HepG2 (cell line): ENCODE data around the gene STYXL2. TPM values are rescaled to one million over a fixed set of nuclear protein-coding genes. Genes with fewer than 3 reads are reported as not detected.

Experiments used
- ATAC-seq: fragments of 200-7000 bp; cut with Tn5 transposase; 3 replicates; pipeline ENCODE4 v1.9.1; 2020; ENCODE audit warnings: mild to moderate bottlenecking, moderate library complexity
- BruUV-seq: library from RNA; stranded (reverse); fragments of 400-500 nt; replicated peaks from 2 replicates; lab custom pipeline; 2021; lab: Mats Ljungman, UMichigan
- CTCF ChIA-PET: fragments of 300-600 bp; formaldehyde crosslinking; extraction: SDS; loops from one replicate; lab custom pipeline; 2021; ENCODE audit warnings: low total read pairs, inconsistent platforms, low intra/inter-chr PET ratio; lab: Yijun Ruan, JAX
- POLR2A ChIA-PET: fragments of 350-600 bp; sonication (Branson Sonifier 250); formaldehyde crosslinking; loops from one replicate; lab custom pipeline; 2020; ENCODE audit warnings: antibody characterized with exemption, inconsistent platforms; lab: Yijun Ruan, JAX
- DNase-seq: peaks from one replicate; pipeline ENCODE4 v3.0.0-alpha.2; 2015; ENCODE audit warnings: low spot score
- FAIRE-seq: peaks from 3 replicates; lab custom pipeline; 2011; peaks lifted over from hg19 to GRCh38; lab: Jason Lieb, UNC
- H2AFZ ChIP-seq: one replicate; pipeline ENCODE4 v1.6.1; 2011; ENCODE audit warnings: low read length, inconsistent platforms
- H3K27ac ChIP-seq: fragments of 300-600 bp; 3 replicates; pipeline ENCODE4 v1.8.0; 2011; ENCODE audit warnings: mixed run types, mild to moderate bottlenecking, mixed read lengths, low read length, inconsistent platforms; ENCODE audit not compliant: insufficient read depth; ENCODE audit errors: extremely low read length
- H3K27me3 ChIP-seq, 2 experiments: fragments of 200-600 bp in 1 of 2; 2 replicates in 1 of 2; 3 replicates in 1 of 2; pipeline versions ENCODE4 v1.6.0 to v1.8.0; 2011; ENCODE audit warnings: low read length in 2 of 2, mild to moderate bottlenecking in 2 of 2, moderate library complexity in 2 of 2, inconsistent platforms in 1 of 2; ENCODE audit not compliant: insufficient read depth in 2 of 2, control insufficient read depth in 1 of 2
- H3K36me3 ChIP-seq, 2 experiments: fragments of 200-600 bp in 1 of 2; replicated peaks in 1 of 2; 2 replicates in 1 of 2; 3 replicates in 1 of 2; pipeline versions ENCODE4 v1.5.1 to v1.8.0; 2011; ENCODE audit warnings: low read length in 2 of 2, inconsistent platforms in 1 of 2; ENCODE audit not compliant: insufficient read depth in 2 of 2, control insufficient read depth in 1 of 2
- H3K4me1 ChIP-seq: 2 replicates; pipeline ENCODE4 v1.5.1; 2012; ENCODE audit warnings: low read length, inconsistent platforms; ENCODE audit not compliant: insufficient read depth
- H3K4me2 ChIP-seq: 2 replicates; pipeline ENCODE4 v1.6.0; 2011; ENCODE audit warnings: low read depth, low read length, inconsistent platforms
- H3K4me3 ChIP-seq, 3 experiments: fragments of 200-600 bp in 1 of 3; sonication (generic), shearing (Covaris generic) in 1 of 3; replicated peaks in 1 of 3; 2 replicates each; pipeline ENCODE4 v1.5.1; 2011 to 2016; ENCODE audit warnings: low read length in 3 of 3, inconsistent platforms in 2 of 3, low read depth in 2 of 3, mild to moderate bottlenecking in 2 of 3, control low read depth in 1 of 3, mixed read lengths in 1 of 3; ENCODE audit not compliant: insufficient read depth in 1 of 3
- H3K79me2 ChIP-seq: one replicate; pipeline ENCODE4 v1.6.1; 2011; ENCODE audit warnings: low read length, inconsistent platforms; ENCODE audit not compliant: insufficient read depth
- H3K9ac ChIP-seq: 2 replicates; pipeline ENCODE4 v1.6.0; 2011; ENCODE audit warnings: mild to moderate bottlenecking, low read depth, low read length, inconsistent platforms; ENCODE audit not compliant: insufficient read depth
- H3K9me3 ChIP-seq: 2 replicates; pipeline ENCODE4 v1.5.1; 2012; ENCODE audit warnings: mild to moderate bottlenecking, low read length
- H4K20me1 ChIP-seq: 2 replicates; pipeline ENCODE4 v1.6.0; 2011; ENCODE audit warnings: inconsistent platforms, mild to moderate bottlenecking, low read length, moderate library complexity; ENCODE audit not compliant: insufficient read depth
- ARNT ChIP-seq: fragments of 450-650 bp; IDR thresholded peaks from 2 replicates; pipeline ENCODE4 v1.6.1; 2017
- DNMT1 ChIP-seq: sonication (generic); formaldehyde crosslinking; IDR thresholded peaks from 2 replicates; pipeline ENCODE4 v1.5.1; 2020; ENCODE audit warnings: mild to moderate bottlenecking, missing genetic modification reagents
- GRHL1 ChIP-seq: sonication (generic); formaldehyde crosslinking; conservative IDR thresholded peaks from 2 replicates; pipeline ENCODE4 v1.8.0; 2022; ENCODE audit warnings: missing genetic modification reagents
- HNRNPL ChIP-seq: fragments of 200-400 bp; formaldehyde crosslinking; IDR thresholded peaks from 2 replicates; pipeline ENCODE4 v1.6.1; 2017; ENCODE audit warnings: mild to moderate bottlenecking, low read depth, low read length
- MEIS1 ChIP-seq: sonication (generic); formaldehyde crosslinking; IDR thresholded peaks from 2 replicates; pipeline ENCODE4 v1.9.0; 2021; ENCODE audit warnings: mild to moderate bottlenecking, missing genetic modification reagents, moderate library complexity, borderline replicate concordance
- NPAS2 ChIP-seq: sonication (generic); formaldehyde crosslinking; IDR thresholded peaks from 2 replicates; pipeline ENCODE4 v1.8.0; 2022; ENCODE audit warnings: mild to moderate bottlenecking, missing genetic modification reagents, borderline replicate concordance
- PTBP1 ChIP-seq: fragments of 200-400 bp; formaldehyde crosslinking; IDR thresholded peaks from 2 replicates; pipeline ENCODE4 v1.6.1; 2018; ENCODE audit warnings: low read length, low read depth; ENCODE audit not compliant: poor library complexity, severe bottlenecking
- SCMH1 ChIP-seq: sonication (generic); formaldehyde crosslinking; IDR thresholded peaks from 2 replicates; pipeline ENCODE4 v1.9.0; 2021; ENCODE audit warnings: missing genetic modification reagents, mild to moderate bottlenecking, borderline replicate concordance
- SOX5 ChIP-seq: IDR thresholded peaks from 2 replicates; pipeline ENCODE4 v1.6.1; 2016; ENCODE audit warnings: borderline replicate concordance
- ZFP62 ChIP-seq: sonication (generic); formaldehyde crosslinking; IDR thresholded peaks from 2 replicates; pipeline ENCODE4 v1.4.0; 2020; ENCODE audit warnings: missing genetic modification reagents
- ZNF33A ChIP-seq: sonication (generic); formaldehyde crosslinking; IDR thresholded peaks from 2 replicates; pipeline ENCODE4 v1.5.1; 2020; ENCODE audit warnings: missing genetic modification reagents, mild to moderate bottlenecking, moderate library complexity, borderline replicate concordance
- ZNF646 ChIP-seq: sonication (generic); formaldehyde crosslinking; IDR thresholded peaks from 2 replicates; pipeline ENCODE4 v1.9.0; 2021; ENCODE audit warnings: mild to moderate bottlenecking, missing genetic modification reagents
- ZNF780A ChIP-seq: sonication (generic); formaldehyde crosslinking; IDR thresholded peaks from 2 replicates; pipeline ENCODE4 v1.8.0; 2022; ENCODE audit warnings: mild to moderate bottlenecking, missing genetic modification reagents, moderate library complexity
- ZNF878 ChIP-seq: sonication (generic); formaldehyde crosslinking; IDR thresholded peaks from 2 replicates; pipeline ENCODE4 v1.8.1; 2023; ENCODE audit warnings: mild to moderate bottlenecking, missing genetic modification reagents, moderate library complexity
- WGBS: methylation state at CpG from one replicate; pipeline ENCODE4 v1.1.6; 2017; ENCODE audit warnings: low lambda C conversion rate; 5-methylcytosine and 5-hydroxymethylcytosine counted together
- in situ Hi-C: cut with HindIII; loops from 2 replicates; pipeline ENCODE4 v1.10.0; 2017; ENCODE audit warnings: low pct_unique_long_range_greater_than_20kb; ENCODE audit not compliant: extremely low pct_ligation_motif_present
- intact Hi-C: fragments of 100-400 bp; cut with micrococcal nuclease; formaldehyde crosslinking; loops from one replicate; pipeline ENCODE4 v1.10.0; 2022; ENCODE audit not compliant: unreplicated experiment
- polyA plus RNA-seq, 8 experiments: library from polyadenylated mRNA; depleted of rRNA in 3 of 8; stranded (reverse) in 7 of 8; unstranded in 1 of 8; fragments of >200 nt; fragmentation: Illumina TruSeq in 4 of 8; extraction: Trizol in 4 of 8; gene quantifications; 2 replicates each; pipeline versions ENCODE4 v1.2.1 to v1.2.3, GENCODE V29; 2011 to 2016; ENCODE audit warnings: low read depth in 4 of 8, missing spikeins in 1 of 8, mixed read lengths in 1 of 8; ENCODE audit not compliant: insufficient read depth in 1 of 8
- total RNA-seq, 5 experiments: library from RNA; depleted of rRNA; stranded (reverse); fragments of >200 nt; fragmentation: Illumina TruSeq; extraction: Trizol; gene quantifications; 2 replicates each; pipeline ENCODE4 v1.2.3, GENCODE V29; 2016; ENCODE audit warnings: low read depth in 1 of 5
- TF ChIP-seq, protein P1 (sequence below): sonication (generic); formaldehyde crosslinking; IDR thresholded peaks from 2 replicates; pipeline ENCODE4 v1.5.0; 2020; ENCODE audit warnings: missing genetic modification reagents

The STYXL2 gene
- total and polyA plus RNA-seq, 2 of the 13 experiments (the other 11 are each of a cell fraction or from before 2014, with no cell fraction given) = not detected

- FAIRE-seq (peak; percentile 61), ATAC-seq (peak; percentile 10; the same call in 2 of the 3 replicates), DNase-seq (no peak)
- in situ Hi-C loops = loop anchor here (5.0 kb wide), 1 partner anchor 144 kb away; no protein-coding TSS in a partner anchor
- POLR2A ChIA-PET = no interaction called here
- intact Hi-C loops = loop anchor here (5.0 kb wide), 1 partner anchor 269 kb away; no protein-coding TSS in a partner anchor
- CTCF ChIA-PET = interaction anchor here (5.6 kb wide), 1 partner anchor 146 kb away, joined by 75 read pairs; no protein-coding TSS in a partner anchor
- WGBS = 22% methylated on average over 9 of the region's 10 CpGs
- H3K4me2 ChIP-seq = no peak overlapping the region
- H3K4me1 ChIP-seq = 0 out of 2 replicates have a peak, but pooled peaks cover 12% of the 10 kb centered on the region
- H3K27me3 ChIP-seq = peaks cover 3 to 14% of the 10 kb centered on the region in 2 experiments; a peak in 3 of 5 replicates
- H3K4me3 ChIP-seq = no peak overlapping the region
- H3K27ac ChIP-seq = no peak overlapping the region
- no peak overlapping the region for H2AFZ ChIP-seq
- H3K9ac ChIP-seq = no peak overlapping the region
- no peaks in the 10 kb centered on the region for H3K9me3 ChIP-seq
- no peaks in the 10 kb centered on the region for H3K79me2 ChIP-seq
- no TSS peak for BruUV-seq
- H3K36me3 ChIP-seq = no peaks in the 10 kb centered on the region
- H4K20me1 ChIP-seq = no peaks in the 10 kb centered on the region
- TF ChIP-seq MEIS1 (CRISPR knock-in tag) (no peak), PTBP1 (no peak), ZNF33A (CRISPR knock-in tag) (no peak), SCMH1 (CRISPR knock-in tag) (no peak), NPAS2 (CRISPR knock-in tag) (no peak), SOX5 (CRISPR knock-in tag) (no peak), ZNF878 (CRISPR knock-in tag) (no peak), DNMT1 (no peak), ZFP62 (CRISPR knock-in tag) (no peak), ZNF646 (CRISPR knock-in tag) (peak; percentile 90), ZNF780A (no peak), HNRNPL (0 out of 2 replicates have a peak, but pooled peaks have one; percentile 32), ARNT (no peak), GRHL1 (CRISPR knock-in tag) (no peak)
- TF ChIP-seq, protein P1, sequence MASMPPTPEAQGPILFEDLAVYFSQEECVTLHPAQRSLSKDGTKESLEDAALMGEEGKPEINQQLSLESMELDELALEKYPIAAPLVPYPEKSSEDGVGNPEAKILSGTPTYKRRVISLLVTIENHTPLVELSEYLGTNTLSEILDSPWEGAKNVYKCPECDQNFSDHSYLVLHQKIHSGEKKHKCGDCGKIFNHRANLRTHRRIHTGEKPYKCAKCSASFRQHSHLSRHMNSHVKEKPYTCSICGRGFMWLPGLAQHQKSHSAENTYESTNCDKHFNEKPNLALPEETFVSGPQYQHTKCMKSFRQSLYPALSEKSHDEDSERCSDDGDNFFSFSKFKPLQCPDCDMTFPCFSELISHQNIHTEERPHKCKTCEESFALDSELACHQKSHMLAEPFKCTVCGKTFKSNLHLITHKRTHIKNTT (CRISPR knock-in tag) = no peak
These were observed 37.2 kb upstream of the STYXL2 start for GRCh38 chr1:167056529-167057231.
